ENCODE data around the gene HES7. TPM values are rescaled to one million over a fixed set of nuclear protein-coding genes. Genes with fewer than 3 reads are reported as not detected.

Gene HES7
- total and polyA plus RNA-seq, 2 donors from 2014 or later: 0.25 TPM; not detected in 1

GRCh38 chr17:8163978-8164814, 40.3 kb upstream of the HES7 start:
- Histone ChIP-seq H3K4me1 (ENCODE audit: control insufficient read depth in 2 of 3, insufficient read depth in 2 of 3, low read depth in 1 of 3, low read length in 3 of 3) (peaks cover 0 to 24% (median 22%) of the 10 kb centered on the region in 3 donors), H3K36me3 (ENCODE audit: control insufficient read depth in 2 of 3, insufficient read depth in 3 of 3, low read length in 3 of 3) (peaks cover 2 to 14% (median 2%) of the 10 kb centered on the region in 3 donors), H3K27ac (ENCODE audit: low read depth in 2 of 2, low read length in 2 of 2) (peak overlapping the region in 1 of 2 donors; percentile 86), H3K9ac (ENCODE audit: low read length in 3 of 3) (peak overlapping the region in 1 of 3 donors; percentile 12), H3K27me3 (ENCODE audit: control insufficient read depth, insufficient read depth, low read length) (no peaks in the 10 kb centered on the region), H3K9me3 (ENCODE audit: control insufficient read depth in 2 of 3, insufficient read depth in 1 of 3, low read length in 3 of 3) (no peaks in the 10 kb centered on the region), H3K4me3 (ENCODE audit: low read length in 3 of 3) (no peak overlapping the region)
- TF ChIP-seq CTCF (IDR thresholded peaks at IDR 0.05; ENCODE audit: borderline replicate concordance, extremely low read depth, insufficient read depth): no peak
- DNase-seq: peak; percentile 90 to 94 (median 91)
- FAIRE-seq: no peak
- intact Hi-C loops (cut with DNase I): no loop called here

- Histone ChIP-seq H3K9ac (ENCODE audit: low read length in 3 of 3) (peak overlapping the region; percentile 19 to 84 (median 27)), H3K27ac (ENCODE audit: low read depth in 2 of 2, low read length in 2 of 2) (peak overlapping the region; percentile 96 to 99), H3K27me3 (ENCODE audit: control insufficient read depth, insufficient read depth, low read length) (no peaks in the 10 kb centered on the region), H3K9me3 (ENCODE audit: control insufficient read depth in 2 of 3, insufficient read depth in 1 of 3, low read length in 3 of 3) (no peaks in the 10 kb centered on the region), H3K4me1 (ENCODE audit: control insufficient read depth in 2 of 3, insufficient read depth in 2 of 3, low read depth in 1 of 3, low read length in 3 of 3) (peaks cover 0 to 29% (median 22%) of the 10 kb centered on the region in 3 donors), H3K36me3 (ENCODE audit: control insufficient read depth in 2 of 3, insufficient read depth in 3 of 3, low read length in 3 of 3) (peaks cover 2 to 14% (median 2%) of the 10 kb centered on the region in 3 donors), H3K4me3 (ENCODE audit: low read length in 3 of 3) (peak overlapping the region in 2 of 3 donors; percentile 38 to 57)
- FAIRE-seq: no peak
- TF ChIP-seq CTCF (IDR thresholded peaks at IDR 0.05; ENCODE audit: borderline replicate concordance, extremely low read depth, insufficient read depth): no peak
- DNase-seq: peak; percentile 63 to 88 (median 78)
- intact Hi-C loops (cut with DNase I): no loop called here
Measured at GRCh38 chr17:8162997-8163977, 39.4 kb upstream of the HES7 start.

- H3K4me3 ChIP-seq (ENCODE audit: low read length in 3 of 3): peak within 1 kb of the TSS; percentile 47 to 86 (median 75)
- DNase-seq (peak in 4 of 5 donors; percentile 78 to 96 (median 86)), FAIRE-seq (no peak)
- H3K27me3 ChIP-seq (ENCODE audit: control insufficient read depth, insufficient read depth, low read length): no peaks in the 10 kb centered on the region
- H3K9me3 ChIP-seq (ENCODE audit: control insufficient read depth in 2 of 3, insufficient read depth in 1 of 3, low read length in 3 of 3): no peaks in the 10 kb centered on the region
- TF ChIP-seq CTCF (IDR thresholded peaks at IDR 0.05; ENCODE audit: borderline replicate concordance, extremely low read depth, insufficient read depth): no peak
- H3K27ac ChIP-seq (ENCODE audit: low read depth in 2 of 2, low read length in 2 of 2): peak within 1 kb of the TSS; percentile 96 to 99
- H3K4me1 ChIP-seq (ENCODE audit: control insufficient read depth in 2 of 3, insufficient read depth in 2 of 3, low read depth in 1 of 3, low read length in 3 of 3): peaks cover 0 to 30% (median 22%) of the 10 kb centered on the region in 3 donors
- peak within 1 kb of the TSS; percentile 28 to 99 (median 97) for H3K9ac ChIP-seq (ENCODE audit: low read length in 3 of 3)
- H3K36me3 ChIP-seq (ENCODE audit: control insufficient read depth in 2 of 3, insufficient read depth in 3 of 3, low read length in 3 of 3): peaks cover 2 to 14% (median 2%) of the 10 kb centered on the region in 3 donors
- intact Hi-C loops (cut with DNase I): no loop called here
Measured at GRCh38 chr17:8162233-8162996, 38.5 kb upstream of the HES7 start, which contains the start of gene VAMP2. VAMP2 (minus strand) TSS chr17:8162948; CDS start chr17:8162879, 69 bp downstream.

All from kidney (tissue), 14 donors.